Lung (tissue), 12 donors: ENCODE measurements around the gene DOCK2. TPM values are rescaled to one million over a fixed set of nuclear protein-coding genes. Genes with fewer than 3 reads are reported as not detected.

Experiments
- ATAC-seq: fragments of 200-7000 bp; cut with Tn5 transposase; one replicate; pipeline ENCODE4 v1.9.1; 2020; ENCODE audit warnings: moderate number of reproducible peaks; ENCODE audit not compliant: insufficient read depth, low FRiP score
- DNase-seq, 3 donors: peaks; one replicate each; pipeline ENCODE4 v3.0.0-alpha.2; 2013 to 2017
- H3K27ac ChIP-seq, 2 donors: one replicate each; pipeline ENCODE4 v1.5.1; 2013; ENCODE audit warnings: mild to moderate bottlenecking in 2 of 2, moderate library complexity in 2 of 2, control low read depth in 1 of 2, inconsistent platforms in 1 of 2, low read depth in 1 of 2, low read length in 1 of 2
- H3K27me3 ChIP-seq, 3 donors: one replicate each; pipeline ENCODE4 v1.5.1; 2013; ENCODE audit warnings: low read length in 2 of 3; ENCODE audit not compliant: control insufficient read depth in 3 of 3, insufficient read depth in 3 of 3
- H3K36me3 ChIP-seq, 4 donors: one replicate each; pipeline ENCODE4 v1.5.1; 2013; ENCODE audit warnings: low read length in 4 of 4, mild to moderate bottlenecking in 1 of 4, moderate library complexity in 1 of 4; ENCODE audit not compliant: control insufficient read depth in 4 of 4, insufficient read depth in 4 of 4
- H3K4me1 ChIP-seq, 5 donors: one replicate each; pipeline ENCODE4 v1.5.1; 2013; ENCODE audit warnings: low read length in 5 of 5, mild to moderate bottlenecking in 2 of 5, moderate library complexity in 1 of 5; ENCODE audit not compliant: control insufficient read depth in 5 of 5, insufficient read depth in 5 of 5
- H3K4me3 ChIP-seq: one replicate; pipeline ENCODE4 v1.5.1; 2013; ENCODE audit warnings: mild to moderate bottlenecking, control low read depth, moderate library complexity
- H3K9ac ChIP-seq, 2 donors: one replicate each; pipeline ENCODE4 v1.5.1; 2013; ENCODE audit warnings: low read length in 2 of 2, control low read depth in 1 of 2; ENCODE audit not compliant: insufficient read depth in 1 of 2
- H3K9me3 ChIP-seq, 4 donors: one replicate each; pipeline ENCODE4 v1.5.1; 2013; ENCODE audit warnings: low read length in 3 of 4, mild to moderate bottlenecking in 1 of 4, moderate library complexity in 1 of 4; ENCODE audit not compliant: control insufficient read depth in 4 of 4, insufficient read depth in 3 of 4
- CTCF ChIP-seq: IDR thresholded peaks from 2 replicates; pipeline ENCODE4 v1.5.1; 2012; ENCODE audit warnings: mild to moderate bottlenecking; ENCODE audit errors: control extremely low read depth, extremely low read depth
- WGBS, 2 donors: extraction: QIAGEN DNeasy Blood & Tissue Kit; methylation state at CpG; one replicate each; pipeline ENCODE4 v1.1.7; 2013; 5-methylcytosine and 5-hydroxymethylcytosine counted together
- polyA plus RNA-seq, 2 donors: library from polyadenylated mRNA; stranded (reverse); fragments of 200-250 nt; gene quantifications; one replicate each; pipeline ENCODE4 v1.2.1, GENCODE V29; 2013
- total RNA-seq, 2 donors: library from RNA; depleted of rRNA in 1 of 2; stranded (reverse); fragments of >200 nt in 1 of 2; gene quantifications; one replicate each; pipeline ENCODE4 v1.2.1, GENCODE V29; 2014 to 2021
- donor health status: control.
- donor health status: control.
- donor health status: Bipolar disorder and iron deficiency.
- donor health status: healthy.
- donor health status: DM: yes; HTN: yes; CAD: no.

Gene DOCK2
- total and polyA plus RNA-seq, 4 donors = 9.6 to 66.6 (median 43.4) TPM

- Histone ChIP-seq H3K9ac (no peak overlapping the region), H3K4me3 (no peak overlapping the region), H3K9me3 (peaks cover 0 to 2% (median 0%) of the 10 kb centered on the region in 4 donors), H3K36me3 (peaks cover 0 to 5% (median 0%) of the 10 kb centered on the region in 4 donors), H3K4me1 (peaks cover 0 to under 1% (median 0%) of the 10 kb centered on the region in 5 donors), H3K27me3 (peaks cover 0 to 2% (median 0%) of the 10 kb centered on the region in 3 donors), H3K27ac (no peak overlapping the region)
- no peak for DNase-seq
- TF ChIP-seq CTCF = no peak
- 65 to 83% methylated on average over 5 of the region's 5 CpGs for WGBS, 2 donors
- no peak for ATAC-seq
Observed at GRCh38 chr5:169686137-169686536, 49.1 kb downstream of the DOCK2 start.

GRCh38 chr5:169688106-169688505 lies 51.0 kb downstream of the DOCK2 start:
- H3K9me3 ChIP-seq = peaks cover 0 to 2% (median 0%) of the 10 kb centered on the region in 4 donors
- no peak overlapping the region for H3K27ac ChIP-seq
- H3K27me3 ChIP-seq = peaks cover 0 to 2% (median 0%) of the 10 kb centered on the region in 3 donors
- no peak for DNase-seq
- TF ChIP-seq CTCF = no peak
- H3K36me3 ChIP-seq = peaks cover 0 to 5% (median 0%) of the 10 kb centered on the region in 4 donors
- WGBS, 2 donors = 40 to 46% methylated on average over 3 of the region's 3 CpGs
- H3K4me1 ChIP-seq = peaks cover 0 to 4% (median 0%) of the 10 kb centered on the region in 5 donors
- no peak overlapping the region for H3K4me3 ChIP-seq
- no peak overlapping the region for H3K9ac ChIP-seq
- ATAC-seq = no peak

GRCh38 chr5:169691471-169691870 lies 54.4 kb downstream of the DOCK2 start:
- WGBS, 2 donors = 38 to 71% methylated on average over 1 of the region's 1 CpG
- ATAC-seq = no peak
- Histone ChIP-seq H3K27ac (no peak overlapping the region), H3K4me3 (no peak overlapping the region), H3K9ac (no peak overlapping the region), H3K27me3 (no peaks in the 10 kb centered on the region), H3K36me3 (peaks cover 0 to under 1% (median 0%) of the 10 kb centered on the region in 4 donors), H3K9me3 (no peaks in the 10 kb centered on the region), H3K4me1 (peaks cover 0 to 4% (median 0%) of the 10 kb centered on the region in 5 donors)
- TF ChIP-seq CTCF = no peak
- DNase-seq = peak in 1 of 3 donors; percentile 9

GRCh38 chr5:169694091-169694625 lies 57.1 kb downstream of the DOCK2 start:
- Histone ChIP-seq H3K36me3 (no peaks in the 10 kb centered on the region), H3K4me3 (no peak overlapping the region), H3K27ac (no peak overlapping the region), H3K4me1 (peaks cover 0 to 4% (median 0%) of the 10 kb centered on the region in 5 donors), H3K27me3 (no peaks in the 10 kb centered on the region), H3K9me3 (peaks cover 0 to 2% (median 0%) of the 10 kb centered on the region in 4 donors), H3K9ac (no peak overlapping the region)
- WGBS, 2 donors = 88 to 93% methylated on average over 3 of the region's 3 CpGs
- ATAC-seq = no peak
- DNase-seq = no peak
- TF ChIP-seq CTCF = no peak
